HG02973 (cell line): Measurements from ENCODE around the gene CLDN15.
A peak's percentile ranks its signal among the peaks of the same experiment; 100 is the strongest.

ENCODE experiments used
- ATAC-seq: cut with Tn5 transposase; IDR thresholded peaks from one replicate; pipeline ENCODE4 v1.9.1; 2021; ENCODE audit warnings: moderate library complexity; ENCODE audit not compliant: unreplicated experiment

CLDN15 gene

GRCh38 chr7:101244375-101245146 lies 7.0 kb upstream of the CLDN15 start, which contains the start of gene FIS1:
Gene FIS1 (minus strand): TSS chr7:101245081. CDS start chr7:101245004, 77 bp downstream.
- ATAC-seq, result peak; percentile 87

- ATAC-seq, result no peak
Observed at GRCh38 chr7:101243646-101244374, 6.2 kb upstream of the CLDN15 start.

- no peak for ATAC-seq
Observed at GRCh38 chr7:101241443-101242349, 4.1 kb upstream of the CLDN15 start.

- no peak for ATAC-seq
Observed at GRCh38 chr7:101241015-101241363, 3.4 kb upstream of the CLDN15 start.

- ATAC-seq, result no peak
Observed at GRCh38 chr7:101240226-101241014, 2.8 kb upstream of the CLDN15 start.

GRCh38 chr7:101239951-101240220 lies 2.3 kb upstream of the CLDN15 start:
- ATAC-seq, result no peak

GRCh38 chr7:101239191-101239950 lies 1.8 kb upstream of the CLDN15 start:
- ATAC-seq, result no peak

GRCh38 chr7:101238226-101239182 lies 902 bp upstream of the CLDN15 start:
- ATAC-seq, result no peak

- no peak for ATAC-seq
Observed at GRCh38 chr7:101236292-101236835, 1.2 kb downstream of the CLDN15 start.

- no peak for ATAC-seq
Observed at GRCh38 chr7:101235522-101235921, 2.1 kb downstream of the CLDN15 start.

- no peak for ATAC-seq
Observed at GRCh38 chr7:101235050-101235449, 2.6 kb downstream of the CLDN15 start.

GRCh38 chr7:101234636-101235035 lies 3.0 kb downstream of the CLDN15 start:
- no peak for ATAC-seq

- no peak for ATAC-seq
Observed at GRCh38 chr7:101233907-101234547, 3.6 kb downstream of the CLDN15 start.

- no peak for ATAC-seq
Observed at GRCh38 chr7:101232141-101232850, 5.3 kb downstream of the CLDN15 start.

- no peak for ATAC-seq
Observed at GRCh38 chr7:101231644-101232043, 6.0 kb downstream of the CLDN15 start.

- no peak for ATAC-seq
Observed at GRCh38 chr7:101226721-101227120, 10.9 kb downstream of the CLDN15 start.

- no peak for ATAC-seq
Observed at GRCh38 chr7:101225650-101226049, 12.0 kb downstream of the CLDN15 start.
